Measurements from ENCODE around the gene PERCC1.

Gene PERCC1

GRCh38 chr16:1449201-1449788, 18.4 kb downstream of the PERCC1 start:
- Histone ChIP-seq H3K27ac (no peak overlapping the region), H3K4me3 (ENCODE audit: low read depth, low read length) (no peak overlapping the region), H2AFZ (no peak overlapping the region), H3K36me3 (ENCODE audit: control insufficient read depth, insufficient read depth, low read length) (no peaks in the 10 kb centered on the region), H3K4me1 (no peaks in the 10 kb centered on the region), H3K27me3 (ENCODE audit: control insufficient read depth, insufficient read depth, low read length) (no peaks in the 10 kb centered on the region), H3K4me2 (ENCODE audit: low read length) (no peak overlapping the region), H3K79me2 (no peaks in the 10 kb centered on the region), H3K9me3 (ENCODE audit: control insufficient read depth, low read length) (no peaks in the 10 kb centered on the region), H3K9ac (no peak overlapping the region)
- TF ChIP-seq, protein P1, sequence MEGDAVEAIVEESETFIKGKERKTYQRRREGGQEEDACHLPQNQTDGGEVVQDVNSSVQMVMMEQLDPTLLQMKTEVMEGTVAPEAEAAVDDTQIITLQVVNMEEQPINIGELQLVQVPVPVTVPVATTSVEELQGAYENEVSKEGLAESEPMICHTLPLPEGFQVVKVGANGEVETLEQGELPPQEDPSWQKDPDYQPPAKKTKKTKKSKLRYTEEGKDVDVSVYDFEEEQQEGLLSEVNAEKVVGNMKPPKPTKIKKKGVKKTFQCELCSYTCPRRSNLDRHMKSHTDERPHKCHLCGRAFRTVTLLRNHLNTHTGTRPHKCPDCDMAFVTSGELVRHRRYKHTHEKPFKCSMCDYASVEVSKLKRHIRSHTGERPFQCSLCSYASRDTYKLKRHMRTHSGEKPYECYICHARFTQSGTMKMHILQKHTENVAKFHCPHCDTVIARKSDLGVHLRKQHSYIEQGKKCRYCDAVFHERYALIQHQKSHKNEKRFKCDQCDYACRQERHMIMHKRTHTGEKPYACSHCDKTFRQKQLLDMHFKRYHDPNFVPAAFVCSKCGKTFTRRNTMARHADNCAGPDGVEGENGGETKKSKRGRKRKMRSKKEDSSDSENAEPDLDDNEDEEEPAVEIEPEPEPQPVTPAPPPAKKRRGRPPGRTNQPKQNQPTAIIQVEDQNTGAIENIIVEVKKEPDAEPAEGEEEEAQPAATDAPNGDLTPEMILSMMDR (IDR thresholded peaks at IDR 0.05), result no peak

DNA sequence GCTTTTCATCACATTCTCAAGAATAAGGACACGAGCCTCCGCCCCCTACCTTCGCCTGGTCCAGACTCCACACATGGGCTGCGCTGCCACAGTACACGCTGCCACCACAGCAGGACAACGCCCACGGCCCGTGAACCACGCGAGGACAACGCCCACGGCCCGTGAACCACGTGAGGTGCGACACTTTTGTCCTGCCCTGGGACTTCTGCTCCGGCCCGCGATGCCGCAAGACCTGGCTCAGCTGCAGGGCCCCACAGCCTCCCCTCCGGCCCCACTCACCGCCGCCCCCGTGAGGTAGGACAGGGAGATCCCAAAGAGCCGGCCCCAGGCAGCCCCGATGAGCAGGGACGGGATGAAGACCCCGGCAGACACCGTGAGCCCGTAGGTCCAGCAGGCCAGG, 19.3 kb downstream of the PERCC1 start:
- H3K9me3 ChIP-seq (ENCODE audit: control insufficient read depth, low read length), result no peaks in the 10 kb centered on the region
- no peak overlapping the region for H3K27ac ChIP-seq
- TF ChIP-seq, protein P1 (IDR thresholded peaks at IDR 0.05), result no peak
- no peak overlapping the region for H3K9ac ChIP-seq
- no peaks in the 10 kb centered on the region for H3K27me3 ChIP-seq (ENCODE audit: control insufficient read depth, insufficient read depth, low read length)
- H3K36me3 ChIP-seq (ENCODE audit: control insufficient read depth, insufficient read depth, low read length), result no peaks in the 10 kb centered on the region
- no peaks in the 10 kb centered on the region for H3K4me1 ChIP-seq
- H2AFZ ChIP-seq, result no peak overlapping the region
- H3K4me3 ChIP-seq (ENCODE audit: low read depth, low read length), result no peak overlapping the region
- no peak overlapping the region for H3K4me2 ChIP-seq (ENCODE audit: low read length)
- no peaks in the 10 kb centered on the region for H3K79me2 ChIP-seq

GRCh38 chr16:1450841-1451240, 20.0 kb downstream of the PERCC1 start:
- Histone ChIP-seq H3K27me3 (ENCODE audit: control insufficient read depth, insufficient read depth, low read length) (no peaks in the 10 kb centered on the region), H3K4me1 (no peaks in the 10 kb centered on the region), H3K9me3 (ENCODE audit: control insufficient read depth, low read length) (no peaks in the 10 kb centered on the region), H2AFZ (no peak overlapping the region), H3K4me3 (ENCODE audit: low read depth, low read length) (no peak overlapping the region), H3K36me3 (ENCODE audit: control insufficient read depth, insufficient read depth, low read length) (no peaks in the 10 kb centered on the region), H3K27ac (no peak overlapping the region), H3K79me2 (no peaks in the 10 kb centered on the region), H3K4me2 (ENCODE audit: low read length) (no peak overlapping the region), H3K9ac (no peak overlapping the region)
- TF ChIP-seq, protein P1 (IDR thresholded peaks at IDR 0.05), result no peak

DNA sequence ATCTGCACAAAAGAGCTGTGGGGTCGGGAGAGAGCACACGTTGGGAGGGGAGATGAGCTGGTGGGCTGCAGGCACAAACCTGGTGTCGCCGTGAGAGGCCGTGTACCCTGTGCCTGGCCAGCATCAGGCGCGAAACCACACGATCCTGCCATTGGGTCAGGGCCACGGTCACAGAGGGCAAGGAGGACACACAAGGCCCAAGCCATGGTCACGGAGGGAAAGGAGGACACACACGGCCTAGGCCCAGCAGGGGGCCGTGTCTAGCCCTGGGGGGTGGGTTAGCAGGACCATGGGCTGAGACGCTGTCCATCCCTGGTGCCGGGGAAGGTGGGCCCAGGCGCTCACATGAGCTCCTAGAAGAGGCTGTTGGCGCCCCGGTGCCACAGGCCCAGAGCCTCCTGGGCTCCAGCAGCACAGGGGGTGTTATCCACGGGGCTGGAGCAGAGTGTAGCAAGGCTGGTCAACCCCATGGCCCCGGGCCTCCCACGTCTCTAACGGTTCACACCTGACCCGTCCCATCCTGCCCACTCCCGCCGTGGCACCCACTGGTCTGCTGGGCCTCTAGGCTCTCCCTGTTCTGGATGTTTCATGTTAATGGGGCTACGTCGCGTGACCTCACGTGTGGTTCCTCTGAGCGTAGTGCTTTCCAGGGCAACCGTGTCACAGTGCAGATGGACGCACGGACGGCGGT, 21.0 kb downstream of the PERCC1 start:
- no peak overlapping the region for H3K27ac ChIP-seq
- H2AFZ ChIP-seq, result no peak overlapping the region
- no peaks in the 10 kb centered on the region for H3K36me3 ChIP-seq (ENCODE audit: control insufficient read depth, insufficient read depth, low read length)
- H3K9me3 ChIP-seq (ENCODE audit: control insufficient read depth, low read length), result no peaks in the 10 kb centered on the region
- H3K4me1 ChIP-seq, result no peaks in the 10 kb centered on the region
- no peak overlapping the region for H3K4me3 ChIP-seq (ENCODE audit: low read depth, low read length)
- H3K9ac ChIP-seq, result no peak overlapping the region
- H3K4me2 ChIP-seq (ENCODE audit: low read length), result no peak overlapping the region
- no peaks in the 10 kb centered on the region for H3K79me2 ChIP-seq
- TF ChIP-seq, protein P1 (IDR thresholded peaks at IDR 0.05), result no peak
- H3K27me3 ChIP-seq (ENCODE audit: control insufficient read depth, insufficient read depth, low read length), result no peaks in the 10 kb centered on the region

DNA sequence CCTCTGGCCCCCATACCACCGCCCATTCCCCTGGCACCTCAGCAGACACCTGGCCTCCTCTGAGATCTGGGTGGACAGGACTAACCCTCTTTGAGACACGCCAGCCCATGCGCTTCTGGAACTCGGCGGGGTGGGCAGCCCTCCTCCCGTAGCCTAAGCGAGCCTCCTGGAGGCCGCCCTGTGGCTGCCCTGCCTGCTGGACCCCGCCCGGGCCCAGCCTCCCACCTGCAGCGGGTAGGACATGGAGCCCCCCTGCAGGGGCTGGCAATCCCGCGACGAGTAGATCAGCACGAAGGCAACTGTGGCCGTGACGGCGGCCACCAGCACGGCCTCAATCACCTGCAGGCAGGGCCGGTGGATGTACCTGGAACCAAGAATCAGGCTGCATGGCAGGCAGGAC, 21.7 kb downstream of the PERCC1 start:
- Histone ChIP-seq H3K36me3 (ENCODE audit: control insufficient read depth, insufficient read depth, low read length) (no peaks in the 10 kb centered on the region), H3K9me3 (ENCODE audit: control insufficient read depth, low read length) (no peaks in the 10 kb centered on the region), H3K79me2 (no peaks in the 10 kb centered on the region), H3K4me1 (no peaks in the 10 kb centered on the region), H3K27ac (no peak overlapping the region), H2AFZ (no peak overlapping the region), H3K4me2 (ENCODE audit: low read length) (no peak overlapping the region), H3K27me3 (ENCODE audit: control insufficient read depth, insufficient read depth, low read length) (no peaks in the 10 kb centered on the region), H3K4me3 (ENCODE audit: low read depth, low read length) (no peak overlapping the region), H3K9ac (no peak overlapping the region)
- TF ChIP-seq, protein P1 (IDR thresholded peaks at IDR 0.05), result no peak

All from parathyroid adenoma (tissue), 2 donors.